ENCODE data around the gene ZNHIT2.

- TF ChIP-seq CTCF (IDR thresholded peaks at IDR 0.05; ENCODE audit: insufficient read depth, low read depth, low read length) (no peak), EZH2 (IDR thresholded peaks at IDR 0.05; ENCODE audit: insufficient read depth, low read length) (no peak)
Measured at GRCh38 chr11:65114538-65115171, 2.8 kb downstream of the ZNHIT2 start.

Data from astrocyte (in vitro differentiated cells and primary cell).